ENCODE results near the gene TTC39A. TPM values are rescaled to one million over a fixed set of nuclear protein-coding genes. Genes with fewer than 3 reads are reported as not detected.

Gene TTC39A
- total RNA-seq, 1 donor from 2014 or later, result 18.0 TPM

GRCh38 chr1:51301844-51302162 lies 28.6 kb downstream of the TTC39A start:
- intact Hi-C loops (cut with micrococcal nuclease), result no loop called here
- DNase-seq, result no peak

GRCh38 chr1:51301152-51301843 lies 29.1 kb downstream of the TTC39A start:
- intact Hi-C loops (cut with micrococcal nuclease), result no loop called here
- no peak for ATAC-seq
- no peak for DNase-seq

More at GRCh38 chr1:51301844-51302162, 28.6 kb downstream of the TTC39A start:
- ATAC-seq, result no peak

- ATAC-seq, result no peak
- intact Hi-C loops (cut with micrococcal nuclease), result no loop called here
- no peak for DNase-seq
Measured at GRCh38 chr1:51299981-51300670, 30.2 kb downstream of the TTC39A start.

GRCh38 chr1:51299185-51299885 lies 31.0 kb downstream of the TTC39A start:
- no peak for ATAC-seq
- intact Hi-C loops (cut with micrococcal nuclease), result no loop called here
- no peak for DNase-seq

GRCh38 chr1:51298322-51298705 lies 32.0 kb downstream of the TTC39A start:
- ATAC-seq, result no peak
- intact Hi-C loops (cut with micrococcal nuclease), result no loop called here

GRCh38 chr1:51297401-51298321 lies 32.7 kb downstream of the TTC39A start:
- peak; percentile 34 for ATAC-seq
- intact Hi-C loops (cut with micrococcal nuclease), result no loop called here
- DNase-seq, result no peak

More at GRCh38 chr1:51298322-51298705, 32.0 kb downstream of the TTC39A start:
- DNase-seq, result no peak

- intact Hi-C loops (cut with micrococcal nuclease), result no loop called here
- peak; percentile 85 for ATAC-seq
- peak; percentile 90 for DNase-seq
Measured at GRCh38 chr1:51296383-51297357, 33.7 kb downstream of the TTC39A start.

GRCh38 chr1:51295926-51296325 lies 34.4 kb downstream of the TTC39A start:
- intact Hi-C loops (cut with micrococcal nuclease), result no loop called here

GRCh38 chr1:51294566-51295184 lies 35.7 kb downstream of the TTC39A start:
- intact Hi-C loops (cut with micrococcal nuclease), result no loop called here
- ATAC-seq (no peak), DNase-seq (no peak)

More at GRCh38 chr1:51295926-51296325, 34.4 kb downstream of the TTC39A start:
- DNase-seq (no peak), ATAC-seq (no peak)

GRCh38 chr1:51293898-51294515 lies 36.4 kb downstream of the TTC39A start:
- ATAC-seq, result no peak
- intact Hi-C loops (cut with micrococcal nuclease), result no loop called here
- DNase-seq, result no peak

GRCh38 chr1:51290489-51290847 lies 39.9 kb downstream of the TTC39A start:
- ATAC-seq, result no peak
- intact Hi-C loops (cut with micrococcal nuclease), result no loop called here
- no peak for DNase-seq

GRCh38 chr1:51289676-51290488 lies 40.5 kb downstream of the TTC39A start:
- ATAC-seq (no peak), DNase-seq (no peak)
- intact Hi-C loops (cut with micrococcal nuclease), result no loop called here

GRCh38 chr1:51288578-51288977 lies 41.8 kb downstream of the TTC39A start:
- no peak for DNase-seq
- intact Hi-C loops (cut with micrococcal nuclease), result no loop called here

GRCh38 chr1:51287966-51288365 lies 42.4 kb downstream of the TTC39A start:
- ATAC-seq (no peak), DNase-seq (no peak)
- intact Hi-C loops (cut with micrococcal nuclease), result no loop called here

More at GRCh38 chr1:51288578-51288977, 41.8 kb downstream of the TTC39A start:
- no peak for ATAC-seq

- ATAC-seq, result no peak
- intact Hi-C loops (cut with micrococcal nuclease), result no loop called here
- no peak for DNase-seq
Measured at GRCh38 chr1:51285055-51285454, 45.3 kb downstream of the TTC39A start.

GRCh38 chr1:51284487-51284954 lies 45.8 kb downstream of the TTC39A start:
- ATAC-seq, result peak; percentile 85
- intact Hi-C loops (cut with micrococcal nuclease), result no loop called here
- no peak for DNase-seq
